ENCODE data around the gene IGSF21.

IGSF21 gene

DNA sequence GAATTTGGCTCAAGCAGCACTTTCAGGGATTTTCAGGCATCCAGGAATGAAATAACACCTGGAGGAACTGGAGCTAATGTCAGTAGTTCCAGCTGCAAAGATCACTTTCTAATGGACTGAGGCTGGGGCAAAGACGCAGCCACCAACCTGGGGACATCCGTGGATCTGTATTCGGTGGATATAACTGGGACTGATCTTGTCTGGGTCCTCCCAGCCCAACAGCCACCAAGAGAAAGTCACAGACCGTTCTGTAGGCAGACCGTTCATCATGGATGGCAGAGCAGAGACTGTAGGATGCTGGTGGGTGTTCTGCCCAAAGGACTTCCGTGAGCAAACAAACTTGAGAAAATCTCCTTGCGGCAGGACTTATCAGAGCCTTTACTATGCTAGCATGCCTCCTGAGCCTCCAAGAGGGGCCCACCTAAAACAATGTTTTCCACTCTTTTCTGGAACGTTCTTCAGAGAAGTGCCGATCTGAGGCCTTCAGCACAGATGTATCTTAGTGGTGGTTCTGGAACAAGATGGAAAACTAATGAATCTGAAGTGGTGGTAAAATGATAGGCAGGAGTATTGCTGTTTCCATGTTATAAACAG lies 287.1 kb downstream of the IGSF21 start:
- DNase-seq (ENCODE audit: low spot score) = no peak
- no peak for FAIRE-seq

DNA sequence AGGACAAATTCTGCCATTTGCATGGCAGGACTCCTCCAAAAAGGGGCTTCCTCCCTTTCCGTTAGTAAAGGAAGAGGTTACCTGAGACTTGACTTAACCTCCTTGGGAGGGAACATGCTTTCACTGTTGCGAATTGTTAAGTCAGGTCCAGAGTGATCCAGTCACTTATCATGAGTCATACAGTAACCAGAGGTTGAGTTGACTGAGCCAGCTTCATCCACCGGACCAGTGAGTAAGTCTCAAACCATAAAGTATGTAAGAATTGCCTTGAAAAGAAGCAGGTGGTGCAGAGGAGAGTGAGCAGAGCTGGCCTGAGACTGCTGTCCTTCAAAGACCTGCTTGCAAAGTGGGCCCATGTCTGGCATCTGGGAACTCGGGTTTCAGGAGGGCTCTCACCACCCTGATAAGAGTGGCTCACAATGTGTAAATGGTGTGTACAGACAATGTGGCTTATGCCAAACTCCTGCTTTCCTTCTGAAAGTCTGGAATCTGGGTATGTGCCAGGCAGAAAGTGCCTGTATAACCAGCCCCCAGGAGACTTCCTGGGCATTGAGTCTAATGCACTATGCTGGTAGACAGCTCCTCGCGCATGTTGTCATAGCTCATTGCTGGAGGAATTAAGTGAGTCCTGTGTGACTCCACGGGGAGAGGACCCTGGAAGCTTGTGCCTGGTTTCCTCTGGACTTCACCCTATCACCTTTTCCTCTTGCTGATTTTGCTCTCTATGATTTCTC lies 288.8 kb downstream of the IGSF21 start:
- peak; percentile 49 for FAIRE-seq
- DNase-seq (ENCODE audit: low spot score) = peak; percentile 35

- DNase-seq (ENCODE audit: low spot score) (no peak), FAIRE-seq (no peak)
Observed at GRCh38 chr1:18397641-18398040, 290.0 kb downstream of the IGSF21 start.

DNA sequence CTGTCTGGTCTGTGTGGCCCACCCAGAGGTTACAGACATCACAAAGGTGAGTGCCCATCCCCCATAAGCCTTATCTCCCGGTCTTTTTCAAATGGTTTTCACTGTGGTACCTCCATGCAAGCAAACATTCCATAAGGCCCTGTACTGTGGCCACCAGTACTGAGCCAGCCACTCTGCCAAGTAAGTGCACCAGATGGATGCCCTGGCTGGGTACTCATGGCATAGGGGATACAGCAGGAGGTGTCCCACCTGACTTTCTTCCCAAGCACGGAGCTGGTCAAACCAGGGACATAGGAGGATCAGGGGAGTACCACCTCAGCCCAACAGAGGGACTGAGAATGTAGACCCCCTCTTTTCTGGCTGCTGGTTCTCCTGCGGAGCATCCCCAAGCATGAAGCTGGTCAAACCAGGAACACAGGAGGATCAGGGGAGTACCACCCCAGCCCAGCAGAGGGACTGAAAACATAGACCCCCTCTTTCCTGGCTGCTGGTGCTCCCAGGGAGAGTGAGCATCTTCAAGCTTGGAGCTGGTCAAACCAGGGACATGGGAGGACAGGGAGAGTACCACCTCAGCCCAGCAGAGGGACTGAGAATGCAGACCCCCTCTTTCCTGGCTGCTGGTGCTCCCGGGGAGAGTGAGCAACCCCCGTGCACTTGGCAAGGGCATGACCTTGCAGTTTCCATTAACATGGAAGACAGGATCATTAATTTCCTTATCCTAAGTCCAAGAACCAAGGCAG lies 291.4 kb downstream of the IGSF21 start:
- FAIRE-seq (no peak), DNase-seq (ENCODE audit: low spot score) (no peak)

- FAIRE-seq = no peak
Observed at GRCh38 chr1:18400347-18401102, 292.9 kb downstream of the IGSF21 start.

DNA sequence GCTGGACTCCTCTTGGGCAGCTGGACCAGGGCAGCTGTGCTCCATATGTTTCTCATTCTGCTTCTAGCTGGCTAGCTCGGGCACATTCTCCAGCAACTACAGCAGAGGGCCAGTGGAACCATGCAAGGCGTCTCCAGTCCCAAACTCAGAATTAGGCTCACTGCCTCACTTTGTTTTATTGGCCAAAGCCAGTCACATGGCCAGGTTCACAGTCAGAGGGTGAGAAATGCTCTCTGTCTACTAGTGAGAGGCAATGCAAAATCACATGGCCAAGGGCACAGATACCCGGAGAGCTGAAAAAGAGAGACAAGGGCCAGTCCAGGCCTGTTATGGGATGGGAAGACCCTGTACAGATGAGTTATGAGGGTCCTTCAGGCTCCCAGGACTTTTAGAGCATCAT lies 294.3 kb downstream of the IGSF21 start:
- DNase-seq (ENCODE audit: low spot score) (no peak), FAIRE-seq (no peak)

More at GRCh38 chr1:18400347-18401102, 292.9 kb downstream of the IGSF21 start:
- no peak for DNase-seq (ENCODE audit: low spot score)

GRCh38 chr1:18404460-18404859 lies 296.9 kb downstream of the IGSF21 start:
- DNase-seq (ENCODE audit: low spot score) = no peak
- no peak for FAIRE-seq

- DNase-seq (ENCODE audit: low spot score) (no peak), FAIRE-seq (no peak)
Observed at GRCh38 chr1:18407166-18408045, 299.8 kb downstream of the IGSF21 start.

GRCh38 chr1:18408656-18409370 lies 301.2 kb downstream of the IGSF21 start:
- DNase-seq (ENCODE audit: low spot score) = no peak
- FAIRE-seq = no peak

- DNase-seq (ENCODE audit: low spot score) (no peak), FAIRE-seq (no peak)
Observed at GRCh38 chr1:18409609-18410237, 302.1 kb downstream of the IGSF21 start.

DNA sequence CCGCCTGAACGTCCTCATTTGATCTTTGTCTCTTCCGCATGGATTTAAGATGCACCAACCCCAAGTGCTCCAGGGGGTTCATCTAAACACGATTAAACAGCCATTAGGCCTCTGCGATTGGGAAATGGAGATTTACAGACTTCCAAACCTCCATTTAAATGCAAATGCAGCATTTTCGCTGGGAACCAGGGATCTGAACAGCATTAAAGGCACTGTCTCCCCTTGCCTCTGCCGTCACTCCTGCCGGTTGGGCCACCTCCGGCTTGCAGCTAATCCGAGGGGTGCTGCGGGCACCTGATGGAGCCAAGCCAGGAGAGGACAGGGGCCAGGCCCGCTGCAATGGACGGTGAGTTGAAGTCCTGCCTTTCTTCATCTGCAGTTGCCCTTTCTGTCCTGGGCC lies 302.8 kb downstream of the IGSF21 start:
- no peak for FAIRE-seq
- no peak for DNase-seq (ENCODE audit: low spot score)

- FAIRE-seq (no peak), DNase-seq (ENCODE audit: low spot score) (no peak)
Observed at GRCh38 chr1:18411321-18411720, 303.7 kb downstream of the IGSF21 start.

DNA sequence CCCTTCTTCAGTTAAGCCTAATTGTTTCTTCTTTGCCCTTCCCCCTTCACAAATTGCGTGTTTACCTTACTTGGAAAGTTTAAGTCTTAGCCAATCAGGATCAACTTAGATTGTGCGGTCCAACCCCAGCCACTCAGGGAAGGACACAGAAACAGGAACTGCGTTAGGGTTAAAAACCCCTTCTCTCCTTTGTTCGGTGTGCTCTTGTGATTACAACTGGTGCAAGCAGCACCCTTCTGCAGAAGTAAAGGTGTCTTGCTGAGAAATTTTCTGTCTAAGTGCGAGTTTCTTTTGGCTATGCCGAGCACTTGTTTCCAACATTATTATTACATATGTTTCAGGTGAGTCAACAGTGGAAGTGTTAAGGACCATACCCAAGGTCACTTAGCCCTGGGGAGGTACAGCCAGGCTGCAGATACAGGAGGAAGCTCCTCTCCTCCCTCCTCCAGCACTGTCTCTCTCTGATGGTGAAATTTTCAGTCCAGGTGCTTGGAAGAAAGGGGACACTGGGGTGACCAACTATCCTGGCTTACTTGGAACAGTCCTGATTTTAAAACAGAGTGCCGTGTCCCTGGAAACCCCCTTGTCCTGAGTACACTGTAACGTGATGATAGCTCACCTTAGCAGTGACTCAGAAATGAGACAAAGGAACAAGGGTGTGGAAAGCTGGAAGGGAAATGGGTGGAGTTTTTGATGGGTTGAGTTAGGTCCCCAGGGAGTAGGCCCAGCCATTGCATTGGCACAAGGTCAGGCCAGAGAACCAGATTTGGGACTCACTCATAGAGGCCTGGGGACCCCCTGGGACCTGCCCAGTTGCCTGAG lies 304.4 kb downstream of the IGSF21 start:
- FAIRE-seq (no peak), DNase-seq (ENCODE audit: low spot score) (no peak)

DNA sequence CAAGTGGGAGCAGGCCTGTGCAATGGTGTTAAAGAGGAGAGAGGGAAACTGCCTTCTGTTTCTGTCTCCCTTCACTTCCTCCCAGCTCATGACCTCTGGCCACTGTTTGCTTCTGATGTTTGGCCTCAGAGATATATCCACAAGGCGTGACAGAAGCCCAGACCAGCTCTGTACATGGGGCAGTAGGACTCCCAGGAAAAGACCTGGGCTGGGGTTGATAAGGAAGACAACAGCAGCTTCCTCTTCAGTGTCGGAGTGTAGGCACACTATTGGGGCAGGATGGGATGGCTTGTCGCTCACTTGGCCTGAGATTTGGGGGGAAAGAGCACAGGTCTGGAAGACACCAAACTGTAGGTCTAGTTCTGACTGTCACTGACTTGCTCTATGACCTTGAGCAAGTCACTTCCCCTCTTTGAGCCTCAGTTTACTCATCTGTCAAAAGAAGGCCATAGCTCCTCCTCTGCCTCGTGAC lies 305.3 kb downstream of the IGSF21 start:
- FAIRE-seq (no peak), DNase-seq (ENCODE audit: low spot score) (no peak)

GRCh38 chr1:18413541-18414305 lies 306.1 kb downstream of the IGSF21 start:
- FAIRE-seq (no peak), DNase-seq (ENCODE audit: low spot score) (no peak)

DNA sequence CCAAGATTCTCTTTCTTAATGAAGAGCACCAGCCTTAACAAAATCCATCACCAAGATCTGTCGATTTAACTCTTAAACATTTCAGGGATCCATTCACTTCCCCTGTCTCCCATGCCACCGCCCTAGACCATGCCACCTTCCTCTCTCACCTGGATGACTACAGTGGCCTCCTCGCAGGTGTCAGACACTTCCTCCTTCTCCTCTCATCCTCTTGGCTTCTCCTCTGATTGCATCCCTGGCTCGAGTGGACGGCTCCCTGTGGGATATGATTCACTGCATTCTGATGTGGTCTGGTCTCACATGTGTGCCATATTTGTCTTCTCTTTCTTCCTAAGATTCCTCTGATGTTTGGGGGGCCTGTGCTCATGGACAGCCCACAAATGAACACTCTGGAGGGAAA lies 306.7 kb downstream of the IGSF21 start:
- FAIRE-seq = no peak

GRCh38 chr1:18414872-18415447 lies 307.4 kb downstream of the IGSF21 start:
- DNase-seq (ENCODE audit: low spot score) = no peak
- FAIRE-seq = no peak

More for the DNA sequence above, 306.7 kb downstream of the IGSF21 start:
- DNase-seq (ENCODE audit: low spot score) = no peak

All from RCC 7860 (cell line).